OCI-LY3 (cell line): ENCODE results near the gene EXD3.

ENCODE experiments used
- H2AFZ ChIP-seq: fragments of 200-600, 300-600 bp; shearing (Covaris generic); 2 replicates; pipeline ENCODE4 v1.6.0; 2014; ENCODE audit warnings: antibody characterized with exemption, low read depth, low read length
- H3K27ac ChIP-seq: fragments of 200-600, 300-600 bp; sonication (generic); 2 replicates; pipeline ENCODE4 v1.5.1; 2014; ENCODE audit warnings: mild to moderate bottlenecking, low read length, moderate library complexity, mixed read lengths
- H3K27me3 ChIP-seq: fragments of 200-600, 300-600 bp; sonication (generic); 2 replicates; pipeline ENCODE4 v1.6.1; 2014; ENCODE audit warnings: low read depth, low read length, mixed read lengths
- H3K36me3 ChIP-seq: fragments of 200-600, 300-600 bp; sonication (generic); replicated peaks from 2 replicates; pipeline ENCODE3; 2014; ENCODE audit warnings: low read depth, low read length, mixed read lengths
- H3K4me1 ChIP-seq: fragments of 300-600, 200-600 bp; sonication (generic); 2 replicates; pipeline ENCODE4 v1.6.1; 2014; ENCODE audit warnings: low read length, mixed read lengths
- H3K4me2 ChIP-seq: fragments of 200-600, 300-600 bp; sonication (generic); 2 replicates; pipeline ENCODE4 v1.6.1; 2014; ENCODE audit warnings: low read length, mixed read lengths
- H3K4me3 ChIP-seq: fragments of 300-600, 200-600 bp; sonication (generic); 2 replicates; pipeline ENCODE4 v1.5.1; 2014; ENCODE audit warnings: antibody characterized with exemption, mild to moderate bottlenecking, low read length, moderate library complexity
- H3K79me2 ChIP-seq: fragments of 300-600, 200-600 bp; shearing (Covaris generic); 2 replicates; pipeline ENCODE4 v1.6.1; 2014; ENCODE audit warnings: mild to moderate bottlenecking, low read length, mixed read lengths
- H3K9ac ChIP-seq: fragments of 300-600, 200-600 bp; shearing (Covaris generic); 2 replicates; pipeline ENCODE4 v1.6.0; 2014; ENCODE audit warnings: mild to moderate bottlenecking, low read length, moderate library complexity
- H3K9me3 ChIP-seq: fragments of 200-600, 300-600 bp; shearing (Covaris generic); 2 replicates; pipeline ENCODE4 v1.6.1; 2014; ENCODE audit warnings: low read length, mixed read lengths; ENCODE audit not compliant: insufficient read depth
- H4K20me1 ChIP-seq: fragments of 200-600, 300-600 bp; sonication (generic); 2 replicates; pipeline ENCODE4 v1.6.1; 2016; ENCODE audit warnings: low read length, mixed read lengths; ENCODE audit not compliant: insufficient read depth
- CTCF ChIP-seq: fragments of 200-600, 300-600 bp; sonication (generic); IDR thresholded peaks from 2 replicates; pipeline ENCODE4 v1.5.1; 2014; ENCODE audit warnings: antibody characterized with exemption, low read length, low read depth
- EZH2phosphoT487 ChIP-seq: fragments of 200-600 bp; shearing (Covaris generic); IDR thresholded peaks from 2 replicates; pipeline ENCODE4 v1.6.1; 2018; ENCODE audit warnings: antibody characterized with exemption, mixed run types, low read depth

Gene EXD3

DNA sequence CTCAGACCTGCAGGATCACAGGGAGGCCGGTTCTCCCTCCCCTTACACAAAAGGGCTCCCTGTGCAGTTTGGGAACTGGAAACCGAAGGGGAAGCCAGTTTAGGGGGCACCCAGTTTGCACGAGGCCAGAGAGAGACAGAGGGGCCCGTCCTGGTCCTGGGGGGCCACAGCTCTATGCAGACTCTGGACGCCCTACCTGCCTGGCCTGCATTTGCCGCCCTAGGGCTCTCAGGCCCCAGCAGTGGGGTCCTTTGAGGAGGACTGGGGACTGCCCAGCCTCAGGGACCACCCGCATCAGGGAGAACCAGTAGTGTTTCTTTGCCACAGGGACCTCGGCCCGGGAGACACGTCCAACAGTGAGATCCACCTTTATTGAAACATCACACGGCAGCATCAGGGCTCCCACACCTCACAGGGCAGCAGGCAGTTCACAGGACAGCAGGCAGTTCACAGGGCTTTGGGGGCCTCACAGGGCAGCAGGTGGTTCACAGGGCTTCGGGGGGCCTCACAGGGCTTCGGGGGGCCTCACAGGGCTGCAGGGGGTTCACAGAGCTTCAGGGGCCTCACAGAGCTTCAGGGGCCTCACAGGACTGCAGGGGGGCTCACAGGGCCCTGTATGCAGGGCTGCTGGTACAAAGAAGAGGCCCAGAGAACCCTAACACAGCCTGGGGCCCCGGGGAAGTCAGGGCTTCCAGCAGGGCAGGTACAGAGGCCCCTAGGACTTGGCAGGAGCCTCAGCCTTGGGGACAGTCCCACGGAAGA, 36.8 kb upstream of the EXD3 start:
- Histone ChIP-seq H2AFZ (no peak overlapping the region), H3K36me3 (peaks cover 16% of the 10 kb centered on the region), H3K27me3 (no peaks in the 10 kb centered on the region), H3K4me3 (peak overlapping the region; percentile 98), H3K27ac (peak overlapping the region; percentile 13; the same call in 1 of the 2 replicates), H3K9me3 (no peaks in the 10 kb centered on the region), H3K79me2 (peaks cover 14% of the 10 kb centered on the region), H3K9ac (peak overlapping the region; percentile 56), H3K4me2 (peak overlapping the region; percentile 69), H4K20me1 (no peaks in the 10 kb centered on the region; the same call in 1 of the 2 replicates), H3K4me1 (peaks cover 27% of the 10 kb centered on the region)
- TF ChIP-seq EZH2phosphoT487 (no peak), CTCF (no peak)

- Histone ChIP-seq H4K20me1 (no peaks in the 10 kb centered on the region; the same call in 1 of the 2 replicates), H3K4me1 (peaks cover 27% of the 10 kb centered on the region), H3K27me3 (no peaks in the 10 kb centered on the region), H3K36me3 (peaks cover 22% of the 10 kb centered on the region), H3K9me3 (no peaks in the 10 kb centered on the region), H2AFZ (no peak within 1 kb of the TSS), H3K4me3 (peak within 1 kb of the TSS; percentile 98), H3K4me2 (peak within 1 kb of the TSS; percentile 96), H3K79me2 (peaks cover 14% of the 10 kb centered on the region), H3K27ac (peak within 1 kb of the TSS; percentile 16; the same call in 1 of the 2 replicates), H3K9ac (peak within 1 kb of the TSS; percentile 81)
- TF ChIP-seq CTCF (no peak), EZH2phosphoT487 (no peak)
Measured at GRCh38 chr9:137459152-137459600, 36.2 kb upstream of the EXD3 start, which contains the start of gene NSMF. TSS of gene NSMF (minus strand) at chr9:137459334. CDS start at chr9:137459102, 232 bp downstream.

- Histone ChIP-seq H2AFZ (no peak overlapping the region), H3K79me2 (peaks cover 14% of the 10 kb centered on the region), H3K36me3 (peaks cover 25% of the 10 kb centered on the region), H3K4me2 (peak overlapping the region; percentile 96), H3K27ac (peak overlapping the region; percentile 16; the same call in 1 of the 2 replicates), H3K27me3 (no peaks in the 10 kb centered on the region), H3K4me3 (peak overlapping the region; percentile 98), H3K9ac (peak overlapping the region; percentile 81), H3K9me3 (no peaks in the 10 kb centered on the region), H3K4me1 (peaks cover 27% of the 10 kb centered on the region), H4K20me1 (peaks cover 3% of the 10 kb centered on the region)
- no peak for TF ChIP-seq CTCF
- no peak for TF ChIP-seq EZH2phosphoT487
Measured at GRCh38 chr9:137458194-137459151, 35.5 kb upstream of the EXD3 start.
